ENCODE results near the gene PLAC8L1.

Gene PLAC8L1

GRCh38 chr5:146041180-146041789 lies 64.1 kb downstream of the PLAC8L1 start:
- no peak for DNase-seq

- no peak for DNase-seq
These were observed 64.8 kb downstream of the PLAC8L1 start for GRCh38 chr5:146040527-146040926.

- no peak for DNase-seq
These were observed 66.0 kb downstream of the PLAC8L1 start for GRCh38 chr5:146039420-146039819.

GRCh38 chr5:146034605-146035004 lies 70.8 kb downstream of the PLAC8L1 start:
- DNase-seq, result no peak
